ENCODE results near the gene PPP1R37. TPM values are rescaled to one million over a fixed set of nuclear protein-coding genes. Genes with fewer than 3 reads are reported as not detected.

PPP1R37 gene
- total RNA-seq, 2 experiments from 2014 or later = 28.3 to 29.2 TPM

GRCh38 chr19:45169602-45170001 lies 76.6 kb downstream of the PPP1R37 start:
- CTCF ChIA-PET = no interaction called here
- H3K9me3 Mint-ChIP-seq (ENCODE audit: insufficient read depth) = no peaks in the 10 kb centered on the region
- no peaks in the 10 kb centered on the region for H3K27me3 Mint-ChIP-seq (ENCODE audit: low read depth)
- DNase-seq (no peak), ATAC-seq (no peak)
- H3K4me1 Mint-ChIP-seq (ENCODE audit: low read depth) = peaks cover 70% of the 10 kb centered on the region
- H3K4me3 Mint-ChIP-seq = no peak overlapping the region
- POLR2A ChIA-PET = interaction anchor here (1.5 kb wide), 1 partner anchor 8 kb away, joined by 4 read pairs; the partner anchor contains the start of gene TRAPPC6A
- H3K27ac Mint-ChIP-seq = peak overlapping the region; percentile 80
- no peaks in the 10 kb centered on the region for H3K36me3 Mint-ChIP-seq (ENCODE audit: low read depth)

GRCh38 chr19:45170146-45171106 lies 77.4 kb downstream of the PPP1R37 start:
- ChIA-PET POLR2A (interaction anchor here (1.5 kb wide), 1 partner anchor 8 kb away, joined by 4 read pairs; the partner anchor contains the start of gene TRAPPC6A), CTCF (no interaction called here)
- H3K4me3 Mint-ChIP-seq = peak overlapping the region; percentile 72
- DNase-seq (no peak), ATAC-seq (no peak)
- H3K27me3 Mint-ChIP-seq (ENCODE audit: low read depth) = no peaks in the 10 kb centered on the region
- peaks cover 67% of the 10 kb centered on the region for H3K4me1 Mint-ChIP-seq (ENCODE audit: low read depth)
- no peaks in the 10 kb centered on the region for H3K9me3 Mint-ChIP-seq (ENCODE audit: insufficient read depth)
- peak overlapping the region; percentile 98 for H3K27ac Mint-ChIP-seq
- no peaks in the 10 kb centered on the region for H3K36me3 Mint-ChIP-seq (ENCODE audit: low read depth)

- peak; percentile 86 for ATAC-seq
- POLR2A ChIA-PET = interaction anchor here (0.8 kb wide), 1 partner anchor 12 kb away, joined by 4 read pairs; no protein-coding TSS in a partner anchor
- peak overlapping the region; percentile 98 for H3K27ac Mint-ChIP-seq
- H3K36me3 Mint-ChIP-seq (ENCODE audit: low read depth) = no peaks in the 10 kb centered on the region
- DNase-seq = peak; percentile 74
- peaks cover 70% of the 10 kb centered on the region for H3K4me1 Mint-ChIP-seq (ENCODE audit: low read depth)
- H3K9me3 Mint-ChIP-seq (ENCODE audit: insufficient read depth) = no peaks in the 10 kb centered on the region
- CTCF ChIA-PET = interaction anchor here (0.7 to 2.3 kb wide), 3 partner anchors 9 to 19 kb away, joined by 3 to 6 read pairs (median 3); no protein-coding TSS in a partner anchor
- no peaks in the 10 kb centered on the region for H3K27me3 Mint-ChIP-seq (ENCODE audit: low read depth)
- peak overlapping the region; percentile 72 for H3K4me3 Mint-ChIP-seq
Observed at GRCh38 chr19:45171211-45171623, 78.2 kb downstream of the PPP1R37 start.

- no peaks in the 10 kb centered on the region for H3K9me3 Mint-ChIP-seq (ENCODE audit: insufficient read depth)
- POLR2A ChIA-PET = interaction anchor here (0.8 kb wide), 1 partner anchor 11 kb away, joined by 4 read pairs; no protein-coding TSS in a partner anchor
- H3K36me3 Mint-ChIP-seq (ENCODE audit: low read depth) = no peaks in the 10 kb centered on the region
- CTCF ChIA-PET = interaction anchor here (1.0 to 2.3 kb wide), 2 partner anchors 15 to 20 kb away, joined by 3 to 6 read pairs; no protein-coding TSS in a partner anchor
- ATAC-seq (peak; percentile 59), DNase-seq (peak; percentile 61)
- peaks cover 67% of the 10 kb centered on the region for H3K4me1 Mint-ChIP-seq (ENCODE audit: low read depth)
- peak overlapping the region; percentile 98 for H3K27ac Mint-ChIP-seq
- no peaks in the 10 kb centered on the region for H3K27me3 Mint-ChIP-seq (ENCODE audit: low read depth)
- H3K4me3 Mint-ChIP-seq = peak overlapping the region; percentile 53
Observed at GRCh38 chr19:45172173-45172572, 79.2 kb downstream of the PPP1R37 start.

- no peaks in the 10 kb centered on the region for H3K9me3 Mint-ChIP-seq (ENCODE audit: insufficient read depth)
- H3K27me3 Mint-ChIP-seq (ENCODE audit: low read depth) = no peaks in the 10 kb centered on the region
- DNase-seq = no peak
- no peak for ATAC-seq
- H3K4me1 Mint-ChIP-seq (ENCODE audit: low read depth) = peaks cover 69% of the 10 kb centered on the region
- H3K27ac Mint-ChIP-seq = peak overlapping the region; percentile 98
- no peaks in the 10 kb centered on the region for H3K36me3 Mint-ChIP-seq (ENCODE audit: low read depth)
- ChIA-PET POLR2A (no interaction called here), CTCF (interaction anchor here (2.3 kb wide), 1 partner anchor 15 kb away, joined by 6 read pairs; no protein-coding TSS in a partner anchor)
- H3K4me3 Mint-ChIP-seq = peak overlapping the region; percentile 53
Observed at GRCh38 chr19:45172611-45173208, 79.7 kb downstream of the PPP1R37 start.

- POLR2A ChIA-PET = no interaction called here
- DNase-seq = no peak
- CTCF ChIA-PET = no interaction called here
- no peaks in the 10 kb centered on the region for H3K9me3 Mint-ChIP-seq (ENCODE audit: insufficient read depth)
- ATAC-seq = no peak
- no peak overlapping the region for H3K4me3 Mint-ChIP-seq
- no peaks in the 10 kb centered on the region for H3K36me3 Mint-ChIP-seq (ENCODE audit: low read depth)
- H3K27ac Mint-ChIP-seq = peak overlapping the region; percentile 69
- H3K27me3 Mint-ChIP-seq (ENCODE audit: low read depth) = no peaks in the 10 kb centered on the region
- H3K4me1 Mint-ChIP-seq (ENCODE audit: low read depth) = peaks cover 63% of the 10 kb centered on the region
Observed at GRCh38 chr19:45173816-45174215, 80.8 kb downstream of the PPP1R37 start.

GRCh38 chr19:45175515-45176345 lies 82.8 kb downstream of the PPP1R37 start:
- Mint-ChIP-seq H3K9me3 (ENCODE audit: insufficient read depth) (no peaks in the 10 kb centered on the region), H3K4me3 (peak overlapping the region; percentile 18), H3K27ac (peak overlapping the region; percentile 18), H3K36me3 (ENCODE audit: low read depth) (peaks cover 5% of the 10 kb centered on the region), H3K4me1 (ENCODE audit: low read depth) (peaks cover 52% of the 10 kb centered on the region), H3K27me3 (ENCODE audit: low read depth) (no peaks in the 10 kb centered on the region)
- no peak for ATAC-seq
- ChIA-PET CTCF (no interaction called here), POLR2A (no interaction called here)
- peak; percentile 18 for DNase-seq

GRCh38 chr19:45177817-45178261 lies 84.9 kb downstream of the PPP1R37 start, which contains the start of gene TRAPPC6A:
TRAPPC6A (minus strand) TSS chr19:45178237; CDS start chr19:45178218, 19 bp downstream.
- DNase-seq (no peak), ATAC-seq (peak; percentile 7)
- H3K4me3 Mint-ChIP-seq = peak within 1 kb of the TSS; percentile 85
- CTCF ChIA-PET = interaction anchor here (0.9 to 3.0 kb wide), 14 partner anchors 10 to 454 kb away, joined by 3 to 13 read pairs (median 6); partner anchors contain the start of genes GEMIN7 and PPP1R37
- H3K4me1 Mint-ChIP-seq (ENCODE audit: low read depth) = peaks cover 44% of the 10 kb centered on the region
- POLR2A ChIA-PET = interaction anchor here (0.6 to 2.8 kb wide), 9 partner anchors 8 to 176 kb away, joined by 3 to 24 read pairs (median 4); partner anchors contain the start of gene NKPD1
- peaks cover 14% of the 10 kb centered on the region for H3K36me3 Mint-ChIP-seq (ENCODE audit: low read depth)
- H3K9me3 Mint-ChIP-seq (ENCODE audit: insufficient read depth) = no peaks in the 10 kb centered on the region
- H3K27me3 Mint-ChIP-seq (ENCODE audit: low read depth) = no peaks in the 10 kb centered on the region
- peak within 1 kb of the TSS; percentile 93 for H3K27ac Mint-ChIP-seq

GRCh38 chr19:45178262-45179071 lies 85.5 kb downstream of the PPP1R37 start, which contains the start of gene BLOC1S3:
BLOC1S3 (plus strand) TSS chr19:45178784; CDS start chr19:45179297, 513 bp downstream.
- Mint-ChIP-seq H3K36me3 (ENCODE audit: low read depth) (peaks cover 14% of the 10 kb centered on the region), H3K4me1 (ENCODE audit: low read depth) (peaks cover 38% of the 10 kb centered on the region), H3K27ac (peak within 1 kb of the TSS; percentile 93), H3K9me3 (ENCODE audit: insufficient read depth) (no peaks in the 10 kb centered on the region), H3K4me3 (peak within 1 kb of the TSS; percentile 85), H3K27me3 (ENCODE audit: low read depth) (no peaks in the 10 kb centered on the region)
- CTCF ChIA-PET = interaction anchor here (0.9 to 3.0 kb wide), 16 partner anchors 8 to 455 kb away, joined by 3 to 13 read pairs (median 6); partner anchors contain the start of genes GEMIN7 and PPP1R37
- DNase-seq (peak; percentile 100), ATAC-seq (peak; percentile 91)
- POLR2A ChIA-PET = interaction anchor here (0.6 to 2.8 kb wide), 11 partner anchors 9 to 177 kb away, joined by 3 to 24 read pairs (median 4); partner anchors contain the start of genes NKPD1 and PPP1R37

Data from activated CD8-positive, alpha-beta T cell treated with anti-CD3 and anti-CD28 coated beads, Interleukin-2, amount 10 ng/mL, durations not matched to agents 7 days and 5 days (primary cell).